Panc1 (cell line): Measurements from ENCODE around the gene GTF2A1L.

Source experiments
- CTCF ChIP-seq: fragments of 450-650 bp; IDR thresholded peaks from 2 replicates; pipeline ENCODE4 v1.5.1; 2017; ENCODE audit warnings: mild to moderate bottlenecking
- POLR2AphosphoS5 ChIP-seq: IDR thresholded peaks from 2 replicates; pipeline ENCODE4 v1.6.1; 2012; ENCODE audit warnings: mild to moderate bottlenecking, low read depth, low read length, moderate library complexity
- REST ChIP-seq, 2 experiments: IDR thresholded peaks; 2 replicates each; pipeline ENCODE4 v1.6.1; 2011 to 2012; ENCODE audit warnings: low read depth in 2 of 2, control low read depth in 1 of 2, low read length in 1 of 2, mild to moderate bottlenecking in 1 of 2, moderate library complexity in 1 of 2; ENCODE audit not compliant: insufficient read depth in 1 of 2
- SIN3A ChIP-seq: IDR thresholded peaks from 2 replicates; pipeline ENCODE4 v1.6.1; 2012; ENCODE audit warnings: low read depth, mild to moderate bottlenecking, low read length, moderate library complexity, borderline replicate concordance; ENCODE audit not compliant: insufficient read depth
- TCF7L2 ChIP-seq: IDR thresholded peaks from 2 replicates; pipeline ENCODE4 v1.6.1; 2011; ENCODE audit warnings: mild to moderate bottlenecking, low read depth, low read length, inconsistent platforms

GRCh38 chr2:48600204-48600813 lies 17.3 kb upstream of the GTF2A1L start:
- peak; percentile 82 for TF ChIP-seq CTCF
- no peak for TF ChIP-seq REST (IDR thresholded peaks at IDR 0.05; ENCODE audit: insufficient read depth in 1 of 2, low read depth in 2 of 2, low read length in 1 of 2)
- no peak for TF ChIP-seq TCF7L2
- TF ChIP-seq POLR2AphosphoS5, result no peak
- TF ChIP-seq SIN3A, result no peak
